DMS153 treated with DMSO at 0.1 percent for 48 hours (cell line): Measurements from ENCODE around the gene ABCB1.
"Not testable (repeated sequence)": the region's sequence is repeated elsewhere in the genome, so short reads cannot be mapped to it uniquely, and the experiment has no call there.

Experiments used
- DNase-seq: peaks from one replicate; lab custom pipeline; 2025; ENCODE audit not compliant: unreplicated experiment; lab: John Stamatoyannopoulos, UW

The ABCB1 gene

GRCh38 chr7:87580636-87581035, 20.0 kb downstream of the ABCB1 start:
- DNase-seq = no peak

- DNase-seq = no peak
Observed at GRCh38 chr7:87575521-87575920, 25.2 kb downstream of the ABCB1 start.

GRCh38 chr7:87574630-87575029, 26.1 kb downstream of the ABCB1 start:
- DNase-seq = no peak

- DNase-seq = not testable (repeated sequence)
Observed at GRCh38 chr7:87572513-87572912, 28.2 kb downstream of the ABCB1 start.

- no peak for DNase-seq
Observed at GRCh38 chr7:87570178-87570577, 30.5 kb downstream of the ABCB1 start.

GRCh38 chr7:87567052-87567451, 33.6 kb downstream of the ABCB1 start:
- no peak for DNase-seq

- no peak for DNase-seq
Observed at GRCh38 chr7:87566311-87566900, 34.3 kb downstream of the ABCB1 start.

- DNase-seq = no peak
Observed at GRCh38 chr7:87565877-87566276, 34.8 kb downstream of the ABCB1 start.

GRCh38 chr7:87564296-87564963, 36.3 kb downstream of the ABCB1 start:
- DNase-seq = no peak

- DNase-seq = no peak
Observed at GRCh38 chr7:87561702-87562101, 39.0 kb downstream of the ABCB1 start.

GRCh38 chr7:87561102-87561501, 39.6 kb downstream of the ABCB1 start:
- DNase-seq = no peak

- no peak for DNase-seq
Observed at GRCh38 chr7:87552351-87552900, 48.3 kb downstream of the ABCB1 start.

- DNase-seq = no peak
Observed at GRCh38 chr7:87548123-87548919, 52.4 kb downstream of the ABCB1 start.

- DNase-seq = no peak
Observed at GRCh38 chr7:87545760-87546159, 54.9 kb downstream of the ABCB1 start.

GRCh38 chr7:87543623-87544022, 57.1 kb downstream of the ABCB1 start:
- DNase-seq = no peak

GRCh38 chr7:87541648-87542047, 59.0 kb downstream of the ABCB1 start:
- no peak for DNase-seq

GRCh38 chr7:87538052-87538451, 62.6 kb downstream of the ABCB1 start:
- DNase-seq = no peak

GRCh38 chr7:87534072-87534471, 66.6 kb downstream of the ABCB1 start:
- DNase-seq = no peak

GRCh38 chr7:87530126-87530525, 70.6 kb downstream of the ABCB1 start:
- DNase-seq = no peak

GRCh38 chr7:87528730-87529129, 72.0 kb downstream of the ABCB1 start:
- DNase-seq = no peak

- no peak for DNase-seq
Observed at GRCh38 chr7:87518735-87519134, 81.9 kb downstream of the ABCB1 start.

GRCh38 chr7:87517891-87518290, 82.8 kb downstream of the ABCB1 start:
- no peak for DNase-seq
